Pons (tissue), 1 donor: ENCODE results near the gene PGC.
A peak's percentile ranks its signal among the peaks of the same experiment; 100 is the strongest.

ENCODE experiments used
- DNase-seq: peaks from one replicate; pipeline ENCODE4 v3.0.0-alpha.2; 2016; ENCODE audit warnings: low spot score

Gene PGC

GRCh38 chr6:41730531-41731436 lies 16.4 kb downstream of the PGC start:
- peak; percentile 66 for DNase-seq

DNA sequence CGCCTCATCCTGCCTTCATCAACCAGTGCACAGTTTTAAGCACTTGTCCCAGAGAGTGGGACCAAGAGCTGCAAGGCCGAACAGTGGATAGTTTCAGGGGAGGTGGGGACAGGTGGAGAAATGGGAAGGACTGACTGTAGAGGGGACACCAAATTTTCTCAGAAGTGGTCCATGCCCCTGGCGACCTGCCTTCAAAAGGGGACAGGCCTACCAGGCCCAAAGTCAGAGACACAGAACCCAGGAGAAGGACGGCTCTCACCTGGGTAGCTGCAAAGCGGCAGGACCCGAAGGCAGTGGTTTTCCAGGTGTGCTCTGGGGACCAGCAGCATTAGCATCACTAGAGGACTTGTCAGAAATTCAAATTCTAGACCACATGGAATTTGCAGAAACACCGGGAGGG lies 17.6 kb downstream of the PGC start:
- DNase-seq: peak; percentile 9

- DNase-seq: no peak
Measured at GRCh38 chr6:41728954-41729353, 18.2 kb downstream of the PGC start.

DNA sequence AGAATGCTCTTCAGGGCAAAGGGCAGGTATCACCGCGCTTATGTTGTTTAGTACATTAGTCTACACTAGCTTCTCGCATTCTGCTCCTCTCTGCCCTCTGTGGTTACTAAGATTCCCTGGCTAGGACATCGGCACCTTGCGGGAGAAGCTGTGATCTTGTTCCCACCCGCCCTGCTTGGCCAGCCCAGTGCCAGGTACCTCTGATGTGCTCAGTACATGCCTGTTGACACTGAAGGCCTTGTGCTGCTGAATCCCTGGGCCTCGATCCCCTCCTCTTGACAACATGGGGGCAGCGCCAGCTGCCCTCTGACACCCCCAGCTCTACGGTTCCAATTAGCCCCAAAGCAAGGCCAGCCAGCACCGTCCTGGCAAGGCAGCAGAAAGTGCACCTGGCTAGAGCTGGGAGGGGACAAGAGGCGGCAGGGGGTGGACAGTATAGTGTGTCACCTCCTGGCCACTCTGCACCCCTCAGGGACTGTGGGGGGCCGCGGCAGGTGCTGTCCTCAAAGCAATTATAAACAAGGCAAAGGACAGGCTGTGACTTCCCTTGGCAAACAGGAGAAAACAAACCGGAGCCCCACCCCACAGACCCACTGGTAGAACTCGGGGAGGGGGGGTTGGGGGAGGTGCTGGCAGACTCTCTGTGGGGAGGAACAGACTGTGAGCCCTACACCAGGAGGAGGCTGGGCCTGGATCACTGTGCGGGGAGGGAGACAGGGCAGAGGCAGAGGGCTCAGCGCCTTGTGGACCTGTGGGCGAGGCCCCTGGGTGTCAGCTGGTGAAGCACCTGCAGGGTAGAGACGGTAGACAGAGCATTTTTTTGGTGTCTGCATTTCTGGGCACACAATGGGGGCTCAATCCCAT lies 18.9 kb downstream of the PGC start:
- DNase-seq: peak; percentile 56

GRCh38 chr6:41727705-41728072 lies 19.5 kb downstream of the PGC start:
- DNase-seq: no peak

DNA sequence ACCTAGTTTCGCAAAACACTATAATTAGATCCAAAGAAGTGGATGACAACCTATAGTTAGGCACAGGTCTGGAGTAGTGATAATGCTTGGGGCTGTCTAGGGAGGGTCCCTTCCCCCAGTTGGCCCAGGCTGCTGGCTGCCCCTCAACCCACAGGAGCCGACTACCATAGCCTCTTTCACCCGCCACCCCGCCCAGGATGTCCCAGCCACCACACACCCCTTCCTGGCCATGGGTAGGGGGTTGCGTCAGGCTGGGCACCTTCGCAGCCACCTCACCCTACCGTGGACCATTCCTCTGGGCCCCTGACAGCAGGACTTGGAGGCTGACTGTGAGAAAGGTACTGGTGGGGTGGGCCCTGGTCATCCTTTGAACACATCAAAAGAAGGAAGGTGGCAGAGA lies 20.3 kb downstream of the PGC start:
- no peak for DNase-seq

DNA sequence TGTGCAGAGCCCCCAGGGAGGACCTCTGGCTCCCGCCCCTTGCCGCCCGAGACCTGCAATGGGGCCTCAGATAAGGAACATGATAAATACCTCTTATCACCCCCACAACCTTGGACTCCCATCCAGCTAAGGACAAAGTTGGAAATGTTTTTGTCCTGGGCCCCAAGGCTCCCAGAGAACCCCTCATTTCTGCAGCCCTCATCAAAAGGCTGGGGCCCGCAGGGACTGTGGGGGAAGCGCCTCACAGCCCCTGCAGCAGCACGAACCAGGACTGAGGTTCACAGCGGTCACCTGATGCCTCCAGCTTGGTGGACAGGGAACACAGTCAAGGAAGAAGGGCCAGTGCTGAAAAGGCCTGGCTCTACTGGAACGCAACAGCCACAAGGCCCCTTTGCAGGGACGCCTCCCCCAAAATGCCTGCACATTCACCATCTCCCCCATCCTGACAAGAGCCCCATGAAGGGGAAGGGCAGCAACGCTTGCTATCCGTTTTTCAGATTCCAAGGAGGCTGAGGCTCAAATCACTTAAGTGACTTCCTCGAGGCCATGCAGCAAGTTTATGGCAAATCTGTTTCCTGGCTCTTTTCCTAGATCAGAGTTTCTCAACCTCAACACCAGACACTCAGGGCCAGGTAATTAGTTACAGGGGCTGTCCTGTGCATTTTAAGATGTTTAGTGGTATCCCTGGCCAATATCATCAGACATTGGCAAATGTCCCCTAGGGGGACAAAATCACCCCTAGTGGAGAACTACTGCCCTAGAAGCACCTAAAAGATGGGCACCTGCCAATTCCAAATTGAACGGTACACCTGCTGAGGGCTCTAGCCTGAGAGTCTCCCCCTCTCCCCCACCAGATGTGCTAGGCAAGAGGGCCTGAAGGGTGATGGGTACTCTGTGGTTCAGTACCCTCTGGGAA lies 22.4 kb downstream of the PGC start:
- DNase-seq: peak; percentile 21

DNA sequence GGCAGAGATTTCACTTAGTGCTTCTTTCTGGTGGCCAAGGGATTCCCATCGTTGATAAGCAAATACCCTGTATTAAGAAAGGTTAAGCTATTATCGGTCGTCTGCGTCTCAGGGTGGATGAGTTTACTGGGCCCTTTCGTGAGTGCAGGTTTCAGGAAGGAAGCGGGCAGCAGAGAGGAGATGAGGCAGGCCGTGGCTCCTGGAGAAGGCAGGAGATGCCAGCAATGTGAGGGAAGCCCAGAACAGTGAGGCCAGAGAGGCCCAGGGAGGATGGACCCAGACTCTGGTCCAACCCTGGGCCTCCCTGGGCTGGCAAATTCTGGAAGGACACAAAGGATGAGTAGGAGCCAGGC lies 23.0 kb downstream of the PGC start:
- peak; percentile 11 for DNase-seq

GRCh38 chr6:41723530-41724227 lies 23.5 kb downstream of the PGC start:
- peak; percentile 73 for DNase-seq

DNA sequence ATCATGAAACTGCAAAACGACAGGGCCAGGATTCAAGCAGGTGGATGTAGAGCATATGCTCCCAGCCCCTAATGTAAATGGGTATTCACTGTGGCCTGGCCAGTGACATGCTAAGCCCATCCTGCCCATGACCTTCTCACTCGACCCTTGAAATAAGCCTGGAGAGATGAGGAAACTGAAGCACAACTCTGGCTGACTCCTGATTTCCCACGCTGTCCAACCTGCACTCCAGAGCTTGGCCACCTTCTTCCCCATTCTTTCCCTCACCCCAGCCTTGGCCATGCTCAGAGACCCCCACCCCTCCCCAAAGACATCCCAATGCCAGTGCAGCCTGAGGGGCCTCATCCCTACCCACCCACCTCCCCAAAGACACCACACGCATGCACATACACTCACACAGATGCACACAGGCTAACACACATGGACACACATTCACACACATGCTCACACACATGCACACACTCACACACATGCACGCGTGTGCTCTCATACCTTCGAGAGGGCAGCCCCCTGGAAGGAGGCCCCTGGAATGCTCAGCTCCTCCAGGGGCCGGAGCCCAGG lies 24.1 kb downstream of the PGC start:
- peak; percentile 6 for DNase-seq

DNA sequence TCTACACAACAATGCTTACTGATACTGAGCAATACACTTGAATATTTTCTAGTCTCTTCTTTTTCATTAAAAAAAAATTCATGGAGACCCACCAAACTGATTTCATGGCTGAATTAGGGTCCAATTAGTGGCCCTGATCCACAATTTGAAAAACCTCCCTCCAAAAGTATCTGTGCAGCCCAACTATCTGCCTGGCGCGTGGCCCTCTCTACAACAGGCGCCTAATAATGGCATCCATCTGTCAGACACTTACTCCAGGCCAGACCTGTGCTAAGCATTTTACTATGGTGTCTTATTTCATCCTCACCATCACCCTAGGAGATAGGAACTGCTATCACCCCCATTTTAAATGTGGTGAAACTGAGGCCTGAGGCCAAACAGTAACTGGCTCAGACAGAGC lies 25.8 kb downstream of the PGC start:
- DNase-seq: no peak

DNA sequence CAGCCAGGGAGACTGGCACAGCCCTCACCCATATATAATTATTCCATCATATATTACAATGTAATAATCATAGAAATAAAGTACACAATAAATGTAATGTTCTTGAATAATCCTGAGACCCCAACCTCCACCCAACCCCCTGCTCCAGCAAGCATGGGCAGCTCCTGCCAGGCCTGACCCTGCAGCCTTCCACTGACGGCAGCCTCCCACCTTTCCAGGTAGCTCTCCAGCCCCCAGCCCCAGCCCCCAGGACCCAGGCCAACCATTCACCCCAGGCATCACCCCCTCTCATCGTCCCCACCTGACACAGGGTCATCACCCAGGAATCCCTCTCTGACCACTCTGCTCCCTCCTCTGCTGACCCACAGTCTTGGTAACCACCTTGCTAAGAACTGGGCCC lies 26.4 kb downstream of the PGC start:
- DNase-seq: no peak

DNA sequence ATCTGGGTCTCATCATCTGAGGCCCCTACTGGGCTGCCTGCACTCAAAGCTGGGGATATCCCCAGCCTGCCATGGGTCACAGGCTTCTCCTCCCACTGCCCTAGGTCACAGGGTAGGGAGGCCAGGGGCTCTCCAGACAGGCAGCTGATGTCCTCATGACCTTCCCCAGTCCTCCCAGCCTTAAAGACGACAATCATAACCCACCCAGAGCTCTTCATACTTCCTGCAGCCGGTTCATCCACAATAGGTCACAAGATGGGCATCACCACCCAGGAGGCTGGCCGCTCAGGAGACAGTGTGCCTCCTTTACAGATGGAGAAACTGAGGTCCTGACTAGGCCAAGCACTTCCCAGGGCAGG lies 27.0 kb downstream of the PGC start:
- peak; percentile 25 for DNase-seq

DNA sequence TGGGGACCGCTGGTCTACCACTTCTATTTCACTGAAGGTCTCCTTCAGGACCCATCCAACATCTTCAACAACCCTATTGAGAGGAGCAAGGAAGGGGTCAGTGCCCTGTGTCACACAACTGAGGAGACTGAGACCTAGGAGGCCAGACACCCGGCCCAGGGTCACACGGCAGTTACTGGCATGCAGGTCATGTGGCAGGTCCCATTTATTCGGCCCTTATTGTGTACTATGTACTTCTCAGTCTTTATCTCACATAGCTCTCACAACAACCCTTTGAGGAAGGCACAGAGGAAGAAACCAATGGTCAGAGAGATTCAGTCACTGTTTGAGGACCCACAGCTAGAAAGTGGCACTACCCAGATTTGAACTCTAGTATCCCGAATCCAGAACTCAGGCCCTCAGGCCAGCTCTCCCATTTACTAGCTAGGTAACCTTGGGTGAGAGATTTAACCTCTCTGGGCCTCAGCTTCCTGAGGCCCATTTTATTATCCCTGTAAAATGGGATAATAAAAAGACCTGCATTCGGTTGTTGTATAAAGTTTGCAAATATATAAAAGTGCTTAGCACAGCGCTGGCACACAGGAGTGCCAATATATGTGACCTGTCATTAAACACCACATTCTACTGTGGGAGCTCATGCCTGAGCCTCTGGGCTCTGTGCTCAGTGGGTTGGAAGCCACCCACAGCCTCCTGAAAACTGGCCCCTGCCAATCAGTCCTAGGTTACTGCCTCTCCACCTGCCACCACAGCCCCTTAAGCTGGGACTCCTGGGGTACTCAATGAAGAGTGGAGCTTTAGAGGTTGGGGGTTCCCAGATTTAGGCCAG lies 27.5 kb downstream of the PGC start:
- peak; percentile 49 for DNase-seq

DNA sequence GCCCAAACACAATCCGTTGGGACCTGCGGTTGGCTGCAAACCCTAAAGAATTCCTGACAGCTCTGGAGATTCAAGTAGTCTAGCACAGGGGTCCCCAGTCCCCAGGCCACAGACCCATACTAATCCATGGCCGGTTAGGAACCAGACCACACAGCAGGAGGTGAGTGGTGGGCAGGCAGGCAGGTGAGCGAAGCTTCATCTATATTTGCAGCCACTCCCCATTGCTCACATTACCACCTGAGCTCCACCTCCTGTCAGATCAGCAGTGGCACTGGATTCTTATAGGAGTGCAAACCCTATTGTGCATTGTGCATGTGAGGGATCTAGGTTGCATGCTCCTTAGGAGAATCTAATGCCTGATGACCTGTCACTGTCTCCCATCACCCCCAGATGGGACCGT lies 28.4 kb downstream of the PGC start:
- peak; percentile 11 for DNase-seq

- DNase-seq: no peak
Measured at GRCh38 chr6:41717392-41717736, 29.8 kb downstream of the PGC start.

DNA sequence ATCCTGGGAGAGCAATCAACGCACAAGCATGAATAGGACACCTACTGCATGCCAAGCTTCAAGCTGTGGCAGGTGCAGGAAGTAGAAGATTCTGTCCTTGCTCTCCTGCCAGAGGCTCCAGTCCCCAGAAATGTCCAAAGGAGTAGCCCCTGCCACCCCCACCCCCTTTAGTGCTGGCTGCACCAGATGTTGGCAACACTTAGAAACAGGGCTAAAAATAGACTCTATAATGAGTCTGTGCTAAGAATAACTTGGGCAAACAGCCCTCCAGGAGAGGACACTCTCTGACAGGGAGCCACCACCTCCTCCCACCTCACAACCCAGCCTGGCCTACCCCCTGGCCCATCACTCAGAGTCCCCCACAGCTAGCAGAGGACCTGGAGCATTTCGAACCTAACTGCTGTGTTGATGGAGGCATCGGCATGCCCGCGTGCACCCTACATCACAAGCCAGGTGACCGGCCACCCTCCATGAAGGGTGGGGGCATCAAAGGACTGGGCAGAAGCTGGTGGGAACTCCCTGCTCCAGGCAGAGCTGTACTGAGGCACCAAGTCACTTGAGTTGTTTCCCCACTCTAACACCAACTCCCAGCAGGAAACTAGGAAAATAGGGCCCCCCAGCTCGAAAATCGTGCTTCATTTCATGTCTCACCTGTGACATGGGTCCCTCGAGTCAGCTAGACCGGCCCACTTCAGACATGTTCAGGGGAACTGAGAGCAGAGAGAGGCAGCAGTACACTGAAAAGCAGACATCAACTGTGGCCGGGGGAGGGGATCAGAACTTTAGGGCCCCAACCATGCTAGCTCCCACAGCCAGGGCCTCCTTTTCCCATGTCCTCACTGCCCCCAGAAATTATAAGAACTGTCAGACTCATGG lies 30.4 kb downstream of the PGC start:
- no peak for DNase-seq

- no peak for DNase-seq
Measured at GRCh38 chr6:41715795-41716515, 31.2 kb downstream of the PGC start.
